ENCODE data around the gene TPD52L1. TPM values are rescaled to one million over a fixed set of nuclear protein-coding genes. Genes with fewer than 3 reads are reported as not detected.

Gene TPD52L1
- total and polyA plus RNA-seq, 2 experiments from 2014 or later: 22.8 to 24.0 TPM

GRCh38 chr6:125189494-125189893 lies 35.9 kb downstream of the TPD52L1 start:
- no peak overlapping the region for H3K4me3 Mint-ChIP-seq
- no peaks in the 10 kb centered on the region; the same call in 1 of the 2 replicates for H3K4me1 ChIP-seq (ENCODE audit: insufficient read depth)
- DNase-seq (ENCODE audit: low spot score) (no peak), ATAC-seq (no peak)
- no peaks in the 10 kb centered on the region for H3F3A ChIP-seq (replicated peaks; ENCODE audit: low read depth)
- no peaks in the 10 kb centered on the region for H3K79me2 ChIP-seq (replicated peaks; ENCODE audit: insufficient read depth)
- no peaks in the 10 kb centered on the region for H3K27me3 ChIP-seq (ENCODE audit: insufficient read depth)
- no peak overlapping the region for H3K27ac ChIP-seq (ENCODE audit: low read depth)
- no peak overlapping the region for H3K4me2 ChIP-seq
- no peak overlapping the region for H3K27ac Mint-ChIP-seq
- H3K36me3 Mint-ChIP-seq (ENCODE audit: low read depth): no peaks in the 10 kb centered on the region
- TF ChIP-seq POLR2AphosphoS5 (IDR thresholded peaks at IDR 0.05; ENCODE audit: low read depth): no peak
- no peak for TF ChIP-seq ETS1 (IDR thresholded peaks at IDR 0.05)
- TF ChIP-seq ZNF331 (CRISPR knock-in tag; IDR thresholded peaks at IDR 0.05; ENCODE audit: low read depth): no peak
- TF ChIP-seq ZNF114 (CRISPR knock-in tag; IDR thresholded peaks at IDR 0.05): no peak
- TF ChIP-seq CREB1 (CRISPR knock-in tag; IDR thresholded peaks at IDR 0.05; ENCODE audit: low read depth): no peak
- no peak for TF ChIP-seq CTCF (conservative IDR thresholded peaks at IDR 0.05; ENCODE audit: low read depth in 2 of 2)
- TF ChIP-seq ZNF462 (CRISPR knock-in tag; IDR thresholded peaks at IDR 0.05): no peak
- no peak for TF ChIP-seq NANOG (IDR thresholded peaks at IDR 0.05; ENCODE audit: borderline replicate concordance)
- no peak for TF ChIP-seq JUNB (IDR thresholded peaks at IDR 0.05; ENCODE audit: unreplicated experiment)
- TF ChIP-seq EZH2 (IDR thresholded peaks at IDR 0.05; ENCODE audit: low read depth, unreplicated experiment): no peak
- TF ChIP-seq REST (IDR thresholded peaks at IDR 0.05; ENCODE audit: unreplicated experiment): no peak
- no peak for TF ChIP-seq STAT1 (IDR thresholded peaks at IDR 0.05; ENCODE audit: unreplicated experiment)
- no peak for TF ChIP-seq EZH2phosphoT487 (IDR thresholded peaks at IDR 0.05; ENCODE audit: unreplicated experiment)
- H3K4me3 ChIP-seq: no peak overlapping the region
- no peaks in the 10 kb centered on the region for H3K36me3 ChIP-seq (ENCODE audit: insufficient read depth)
- no peaks in the 10 kb centered on the region for H3K27me3 Mint-ChIP-seq (ENCODE audit: insufficient read depth, low read depth, poor library complexity)
- no peaks in the 10 kb centered on the region for H4K20me1 ChIP-seq (replicated peaks; ENCODE audit: insufficient read depth)
- H3K9me3 Mint-ChIP-seq: no peaks in the 10 kb centered on the region
- peaks cover 16% of the 10 kb centered on the region for H3K4me1 Mint-ChIP-seq
- H3K9me2 ChIP-seq (ENCODE audit: insufficient read depth): no peaks in the 10 kb centered on the region
- H2AFZ ChIP-seq: no peak overlapping the region

Data from GM23338 (cell line).